GM23338 (cell line): Measurements from ENCODE around the gene E2F3. TPM values are rescaled to one million over a fixed set of nuclear protein-coding genes. Genes with fewer than 3 reads are reported as not detected.

Source experiments
- ATAC-seq: fragments of 200-7000 bp; cut with Tn5 transposase; 3 replicates; pipeline ENCODE4 v1.9.1; 2020
- DNase-seq: peaks from one replicate; pipeline ENCODE4 v3.0.0-alpha.2; 2015; ENCODE audit warnings: low spot score
- H2AFZ ChIP-seq: fragments of 200-600 bp; sonication (generic); 2 replicates; pipeline ENCODE4 v1.8.0; 2016; ENCODE audit warnings: antibody characterized with exemption, mild to moderate bottlenecking, moderate library complexity
- H3F3A ChIP-seq: fragments of 200-600 bp; sonication (generic); replicated peaks from 2 replicates; pipeline ENCODE4 v1.8.0; 2017; ENCODE audit warnings: antibody characterized with exemption, mixed run types, low read depth
- H3K27ac ChIP-seq: fragments of 200-600 bp; sonication (generic); 2 replicates; pipeline ENCODE4 v1.6.1; 2016; ENCODE audit warnings: low read depth
- H3K27me3 ChIP-seq: fragments of 200-600 bp; sonication (generic); 2 replicates; pipeline ENCODE4 v1.8.0; 2016; ENCODE audit warnings: mild to moderate bottlenecking, mixed run types, moderate library complexity; ENCODE audit not compliant: insufficient read depth
- H3K36me3 ChIP-seq: fragments of 200-600 bp; sonication (generic); 2 replicates; pipeline ENCODE4 v1.8.0; 2016; ENCODE audit warnings: mild to moderate bottlenecking; ENCODE audit not compliant: insufficient read depth
- H3K4me1 ChIP-seq: fragments of 200-600 bp; sonication (generic); 2 replicates; pipeline ENCODE4 v1.8.0; 2016; ENCODE audit warnings: mild to moderate bottlenecking, moderate library complexity; ENCODE audit not compliant: insufficient read depth
- H3K4me2 ChIP-seq: fragments of 200-600 bp; sonication (generic); 2 replicates; pipeline ENCODE4 v1.7.1; 2017; ENCODE audit warnings: mixed run types
- H3K4me3 ChIP-seq: fragments of 200-600 bp; sonication (generic); 2 replicates; pipeline ENCODE4 v1.6.1; 2016; ENCODE audit warnings: mixed run types
- H3K79me2 ChIP-seq: fragments of 200-600 bp; sonication (generic); replicated peaks from 2 replicates; pipeline ENCODE4 v1.8.0; 2017; ENCODE audit warnings: mild to moderate bottlenecking; ENCODE audit not compliant: insufficient read depth
- H3K9me2 ChIP-seq: fragments of 200-600 bp; sonication (generic); 2 replicates; pipeline ENCODE4 v1.8.0; 2017; ENCODE audit not compliant: insufficient read depth
- H4K20me1 ChIP-seq: fragments of 200-600 bp; sonication (generic); replicated peaks from 2 replicates; pipeline ENCODE4 v1.8.0; 2017; ENCODE audit warnings: mild to moderate bottlenecking; ENCODE audit not compliant: insufficient read depth
- H3K27ac Mint-ChIP-seq: 2 replicates; pipeline ENCODE4 v1.8.0; 2020; ENCODE audit warnings: inconsistent platforms, mild to moderate bottlenecking, moderate library complexity, mixed read lengths
- H3K27me3 Mint-ChIP-seq: 3 replicates; pipeline ENCODE4 v1.8.0; 2022; ENCODE audit warnings: low read depth, mild to moderate bottlenecking, moderate library complexity, mixed read lengths, inconsistent platforms; ENCODE audit not compliant: insufficient read depth, poor library complexity
- H3K36me3 Mint-ChIP-seq: 3 replicates; pipeline ENCODE4 v1.8.0; 2021; ENCODE audit warnings: low read depth, mild to moderate bottlenecking, inconsistent platforms, moderate library complexity, mixed read lengths
- H3K4me1 Mint-ChIP-seq: 3 replicates; pipeline ENCODE4 v1.8.0; 2020; ENCODE audit warnings: mild to moderate bottlenecking, inconsistent platforms, mixed read lengths
- H3K4me3 Mint-ChIP-seq: 3 replicates; pipeline ENCODE4 v1.8.0; 2021; ENCODE audit warnings: moderate library complexity, mild to moderate bottlenecking, inconsistent platforms, mixed read lengths
- H3K9me3 Mint-ChIP-seq: 3 replicates; pipeline ENCODE4 v1.8.0; 2020; ENCODE audit warnings: moderate library complexity, mild to moderate bottlenecking, inconsistent platforms, mixed read lengths
- CREB1 ChIP-seq: fragments of 250-450 bp; sonication (Bioruptor Pico); IDR thresholded peaks from 2 replicates; pipeline ENCODE4 v1.5.0; 2020; ENCODE audit warnings: low read depth, mild to moderate bottlenecking, moderate library complexity
- EZH2 ChIP-seq: fragments of 200-600 bp; sonication (generic); IDR thresholded peaks from one replicate; pipeline ENCODE4 v1.8.0; 2017; ENCODE audit warnings: antibody characterized with exemption, mild to moderate bottlenecking, low read depth; ENCODE audit not compliant: unreplicated experiment
- EZH2phosphoT487 ChIP-seq: fragments of 200-600 bp; sonication (generic); IDR thresholded peaks from one replicate; pipeline ENCODE4 v1.8.1; 2018; ENCODE audit warnings: antibody characterized with exemption; ENCODE audit not compliant: unreplicated experiment
- JUNB ChIP-seq: IDR thresholded peaks from one replicate; pipeline ENCODE4 v1.6.1; 2016; ENCODE audit warnings: antibody characterized with exemption; ENCODE audit not compliant: unreplicated experiment
- NANOG ChIP-seq: IDR thresholded peaks from 2 replicates; pipeline ENCODE4 v1.6.1; 2016; ENCODE audit warnings: antibody characterized with exemption, borderline replicate concordance
- POLR2AphosphoS5 ChIP-seq: IDR thresholded peaks from 2 replicates; pipeline ENCODE4 v1.6.1; 2016; ENCODE audit warnings: antibody characterized with exemption, low read depth
- REST ChIP-seq: IDR thresholded peaks from one replicate; pipeline ENCODE4 v1.6.1; 2018; ENCODE audit warnings: antibody characterized with exemption; ENCODE audit not compliant: unreplicated experiment
- STAT1 ChIP-seq: IDR thresholded peaks from one replicate; pipeline ENCODE4 v1.6.1; 2016; ENCODE audit warnings: antibody characterized with exemption; ENCODE audit not compliant: unreplicated experiment
- ZNF114 ChIP-seq: fragments of 250-450 bp; sonication (Bioruptor Pico); IDR thresholded peaks from 2 replicates; pipeline ENCODE4 v1.5.0; 2020; ENCODE audit warnings: mild to moderate bottlenecking, moderate library complexity
- ZNF331 ChIP-seq: fragments of 250-450 bp; sonication (Bioruptor Pico); IDR thresholded peaks from 2 replicates; pipeline ENCODE4 v1.5.0; 2020; ENCODE audit warnings: low read depth, mild to moderate bottlenecking, moderate library complexity
- ZNF462 ChIP-seq: fragments of 250-450 bp; sonication (Bioruptor Pico); IDR thresholded peaks from 2 replicates; pipeline ENCODE4 v1.5.0; 2020; ENCODE audit warnings: mild to moderate bottlenecking, moderate library complexity
- polyA plus RNA-seq: library from polyadenylated mRNA; unstranded; fragments of >200 nt; fragmentation: Nextera tagmentation; extraction: Ambion mirVana; gene quantifications from 2 replicates; pipeline ENCODE4 v1.2.1, GENCODE V29; 2016
- total RNA-seq: library from RNA; depleted of rRNA; stranded (reverse); fragments of >200 nt; shearing (Covaris generic); gene quantifications from 2 replicates; pipeline ENCODE4 v1.2.3, GENCODE V29; 2014
- TF ChIP-seq, protein P1 (sequence below), 2 experiments: fragments of 200-600 bp in 1 of 2; sonication (generic) in 1 of 2; conservative IDR thresholded peaks; 2 replicates each; pipeline versions ENCODE4 v1.5.1 to v1.6.1; 2016 to 2017; ENCODE audit warnings: antibody characterized with exemption in 2 of 2, low read depth in 2 of 2, mild to moderate bottlenecking in 2 of 2, moderate library complexity in 1 of 2
- TF ChIP-seq, protein P2 (sequence below): IDR thresholded peaks from 2 replicates; pipeline ENCODE4 v1.6.1; 2016; ENCODE audit warnings: antibody characterized with exemption

E2F3 gene
- total and polyA plus RNA-seq, 2 experiments from 2014 or later, result 27.2 to 33.5 TPM

DNA sequence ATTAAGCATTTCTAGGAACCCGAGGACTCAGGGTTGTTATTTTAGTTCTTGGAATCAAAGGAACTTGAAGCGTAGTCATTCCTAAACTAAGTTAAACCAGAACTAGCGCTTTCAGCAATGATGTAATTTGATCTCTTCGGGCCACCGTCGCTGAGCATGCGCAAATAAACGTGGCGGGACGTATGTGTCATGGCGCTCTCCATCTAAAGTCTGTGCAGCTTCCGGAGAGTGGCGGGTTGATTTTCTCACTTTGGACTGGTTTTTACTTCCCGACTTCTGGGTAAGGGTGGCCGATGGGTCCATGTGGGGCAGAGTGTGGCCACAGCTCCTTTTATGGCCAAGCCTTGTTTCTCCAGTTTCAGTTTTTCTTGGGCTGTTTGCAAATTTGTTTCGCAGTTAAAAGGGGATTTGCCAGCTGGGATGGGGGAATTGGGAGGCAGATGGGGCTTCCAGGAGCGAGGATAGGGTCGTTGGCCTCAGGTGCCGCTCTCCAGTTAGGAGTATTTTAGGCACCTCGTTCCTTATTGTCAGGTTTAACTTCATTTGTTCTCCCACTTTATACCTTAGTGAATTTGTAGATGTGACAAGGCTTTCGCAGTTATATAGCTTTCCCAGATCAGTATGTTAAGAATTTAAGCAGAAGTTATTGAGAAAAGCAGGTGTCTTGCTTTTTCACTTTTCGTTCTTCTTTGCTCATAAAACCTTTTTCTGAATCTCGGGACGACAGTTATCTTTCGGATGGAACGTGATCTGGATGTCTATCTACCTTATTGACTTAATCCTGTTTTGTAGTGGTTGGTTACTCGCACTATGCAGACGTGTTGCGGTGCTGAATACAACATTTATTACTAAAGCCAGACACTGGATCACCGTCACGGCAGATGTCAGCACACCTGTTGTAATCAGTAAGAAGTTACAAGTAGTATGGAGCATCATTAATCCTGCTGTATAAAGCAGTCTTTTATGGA lies 132.9 kb downstream of the E2F3 start, which contains the start of gene CDKAL1:
CDKAL1 (plus strand) TSS at position 163 of the 968 bp plus-strand sequence. CDS start 11,894 bp downstream, outside the sequence.
- peaks cover 51% of the 10 kb centered on the region for H3K79me2 ChIP-seq
- H3K4me2 ChIP-seq, result peak within 1 kb of the TSS; percentile 87
- H3K27ac Mint-ChIP-seq, result peak within 1 kb of the TSS; percentile 98
- peak within 1 kb of the TSS; percentile 97 for H3K4me3 Mint-ChIP-seq
- DNase-seq, result peak; percentile 94
- H3K27ac ChIP-seq, result peak within 1 kb of the TSS; percentile 79
- peaks cover 5% of the 10 kb centered on the region; the same call in 1 of the 3 replicates for H3K36me3 Mint-ChIP-seq
- no peaks in the 10 kb centered on the region for H3K9me3 Mint-ChIP-seq
- no peaks in the 10 kb centered on the region for H3K27me3 ChIP-seq
- H3K4me3 ChIP-seq, result peak within 1 kb of the TSS; percentile 75
- peaks cover 9% of the 10 kb centered on the region; the same call in 2 of the 3 replicates for H3K4me1 Mint-ChIP-seq
- peaks cover 5% of the 10 kb centered on the region for H4K20me1 ChIP-seq
- TF ChIP-seq CREB1 (CRISPR knock-in tag) (peak; percentile 70), ZNF462 (CRISPR knock-in tag) (no peak), EZH2 (no peak), REST (no peak), JUNB (no peak), ZNF331 (CRISPR knock-in tag) (no peak), NANOG (no peak), EZH2phosphoT487 (no peak), STAT1 (no peak), ZNF114 (CRISPR knock-in tag) (no peak), POLR2AphosphoS5 (peak; percentile 83)
- TF ChIP-seq, protein P1, sequence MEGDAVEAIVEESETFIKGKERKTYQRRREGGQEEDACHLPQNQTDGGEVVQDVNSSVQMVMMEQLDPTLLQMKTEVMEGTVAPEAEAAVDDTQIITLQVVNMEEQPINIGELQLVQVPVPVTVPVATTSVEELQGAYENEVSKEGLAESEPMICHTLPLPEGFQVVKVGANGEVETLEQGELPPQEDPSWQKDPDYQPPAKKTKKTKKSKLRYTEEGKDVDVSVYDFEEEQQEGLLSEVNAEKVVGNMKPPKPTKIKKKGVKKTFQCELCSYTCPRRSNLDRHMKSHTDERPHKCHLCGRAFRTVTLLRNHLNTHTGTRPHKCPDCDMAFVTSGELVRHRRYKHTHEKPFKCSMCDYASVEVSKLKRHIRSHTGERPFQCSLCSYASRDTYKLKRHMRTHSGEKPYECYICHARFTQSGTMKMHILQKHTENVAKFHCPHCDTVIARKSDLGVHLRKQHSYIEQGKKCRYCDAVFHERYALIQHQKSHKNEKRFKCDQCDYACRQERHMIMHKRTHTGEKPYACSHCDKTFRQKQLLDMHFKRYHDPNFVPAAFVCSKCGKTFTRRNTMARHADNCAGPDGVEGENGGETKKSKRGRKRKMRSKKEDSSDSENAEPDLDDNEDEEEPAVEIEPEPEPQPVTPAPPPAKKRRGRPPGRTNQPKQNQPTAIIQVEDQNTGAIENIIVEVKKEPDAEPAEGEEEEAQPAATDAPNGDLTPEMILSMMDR (conservative IDR thresholded peaks at IDR 0.05; ENCODE audit: low read depth in 2 of 2), result no peak
- TF ChIP-seq, protein P2, sequence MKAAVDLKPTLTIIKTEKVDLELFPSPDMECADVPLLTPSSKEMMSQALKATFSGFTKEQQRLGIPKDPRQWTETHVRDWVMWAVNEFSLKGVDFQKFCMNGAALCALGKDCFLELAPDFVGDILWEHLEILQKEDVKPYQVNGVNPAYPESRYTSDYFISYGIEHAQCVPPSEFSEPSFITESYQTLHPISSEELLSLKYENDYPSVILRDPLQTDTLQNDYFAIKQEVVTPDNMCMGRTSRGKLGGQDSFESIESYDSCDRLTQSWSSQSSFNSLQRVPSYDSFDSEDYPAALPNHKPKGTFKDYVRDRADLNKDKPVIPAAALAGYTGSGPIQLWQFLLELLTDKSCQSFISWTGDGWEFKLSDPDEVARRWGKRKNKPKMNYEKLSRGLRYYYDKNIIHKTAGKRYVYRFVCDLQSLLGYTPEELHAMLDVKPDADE, result 0 out of 2 replicates have a peak, but pooled peaks have one; percentile 33
- peaks cover 7% of the 10 kb centered on the region for H3K27me3 Mint-ChIP-seq
- no peaks in the 10 kb centered on the region for H3F3A ChIP-seq
- H2AFZ ChIP-seq, result peak within 1 kb of the TSS; percentile 1; the same call in 1 of the 2 replicates
- H3K9me2 ChIP-seq, result no peaks in the 10 kb centered on the region
- peak; percentile 92 for ATAC-seq
- no peaks in the 10 kb centered on the region for H3K36me3 ChIP-seq
- H3K4me1 ChIP-seq, result peaks cover 15% of the 10 kb centered on the region; the same call in 1 of the 2 replicates
